Nephron progenitor cell (in vitro differentiated cells): ENCODE data around the gene ECHS1.

Experiments
- DNase-seq: peaks from one replicate; pipeline ENCODE4 v3.0.0; 2021
- H3K27ac Mint-ChIP-seq: 2 replicates; pipeline ENCODE4 v1.8.0; 2021; ENCODE audit warnings: mild to moderate bottlenecking, moderate library complexity, mixed read lengths
- H3K27me3 Mint-ChIP-seq: 2 replicates; pipeline ENCODE4 v1.8.0; 2021; ENCODE audit warnings: mild to moderate bottlenecking, low read depth, mixed read lengths; ENCODE audit not compliant: poor library complexity
- H3K36me3 Mint-ChIP-seq: 2 replicates; pipeline ENCODE4 v1.8.0; 2021; ENCODE audit warnings: low read depth, mixed read lengths
- H3K4me1 Mint-ChIP-seq: 2 replicates; pipeline ENCODE4 v1.8.0; 2021; ENCODE audit warnings: mixed read lengths
- H3K4me3 Mint-ChIP-seq: 2 replicates; pipeline ENCODE4 v1.8.0; 2021; ENCODE audit warnings: mild to moderate bottlenecking, moderate library complexity, mixed read lengths
- H3K9me3 Mint-ChIP-seq: 2 replicates; pipeline ENCODE4 v1.8.0; 2021; ENCODE audit warnings: mild to moderate bottlenecking, moderate library complexity, mixed read lengths
- CTCF ChIP-seq: fragments of 200-600 bp; sonication (generic); IDR thresholded peaks from 2 replicates; pipeline ENCODE4 v1.5.0; 2021; ENCODE audit warnings: antibody characterized with exemption

The ECHS1 gene

GRCh38 chr10:133318494-133319127, 54.5 kb downstream of the ECHS1 start:
- H3K36me3 Mint-ChIP-seq = no peaks in the 10 kb centered on the region
- H3K9me3 Mint-ChIP-seq = peaks cover 5% of the 10 kb centered on the region
- peaks cover 19% of the 10 kb centered on the region for H3K27me3 Mint-ChIP-seq
- TF ChIP-seq CTCF = peak; percentile 77
- peak overlapping the region; percentile 66 for H3K4me3 Mint-ChIP-seq
- H3K4me1 Mint-ChIP-seq = peaks cover 19% of the 10 kb centered on the region
- DNase-seq = peak; percentile 89
- H3K27ac Mint-ChIP-seq = no peak overlapping the region

- peaks cover 5% of the 10 kb centered on the region for H3K9me3 Mint-ChIP-seq
- no peak for DNase-seq
- peaks cover 13% of the 10 kb centered on the region for H3K4me1 Mint-ChIP-seq
- no peak overlapping the region for H3K27ac Mint-ChIP-seq
- H3K27me3 Mint-ChIP-seq = peaks cover 19% of the 10 kb centered on the region
- no peak for TF ChIP-seq CTCF
- peaks cover 6% of the 10 kb centered on the region for H3K36me3 Mint-ChIP-seq
- H3K4me3 Mint-ChIP-seq = no peak overlapping the region
Observed at GRCh38 chr10:133316732-133317131, 56.4 kb downstream of the ECHS1 start.

- Mint-ChIP-seq H3K4me1 (peaks cover 13% of the 10 kb centered on the region), H3K4me3 (no peak overlapping the region), H3K36me3 (peaks cover 10% of the 10 kb centered on the region), H3K9me3 (peaks cover 5% of the 10 kb centered on the region), H3K27ac (no peak overlapping the region), H3K27me3 (peaks cover 19% of the 10 kb centered on the region)
- DNase-seq = no peak
- no peak for TF ChIP-seq CTCF
Observed at GRCh38 chr10:133316266-133316665, 56.9 kb downstream of the ECHS1 start.

GRCh38 chr10:133315847-133316246, 57.3 kb downstream of the ECHS1 start:
- Mint-ChIP-seq H3K4me1 (peaks cover 13% of the 10 kb centered on the region), H3K27ac (no peak overlapping the region), H3K9me3 (peaks cover 5% of the 10 kb centered on the region), H3K4me3 (no peak overlapping the region), H3K27me3 (peaks cover 19% of the 10 kb centered on the region), H3K36me3 (peaks cover 12% of the 10 kb centered on the region)
- DNase-seq = no peak
- no peak for TF ChIP-seq CTCF

- Mint-ChIP-seq H3K36me3 (peaks cover 16% of the 10 kb centered on the region), H3K4me3 (no peak overlapping the region), H3K4me1 (peaks cover 13% of the 10 kb centered on the region), H3K27me3 (peaks cover 15% of the 10 kb centered on the region), H3K27ac (no peak overlapping the region), H3K9me3 (peaks cover under 1% of the 10 kb centered on the region)
- no peak for DNase-seq
- no peak for TF ChIP-seq CTCF
Observed at GRCh38 chr10:133314911-133315310, 58.2 kb downstream of the ECHS1 start.

- Mint-ChIP-seq H3K9me3 (no peaks in the 10 kb centered on the region), H3K4me1 (peaks cover 9% of the 10 kb centered on the region), H3K4me3 (no peak overlapping the region), H3K27ac (no peak overlapping the region), H3K36me3 (peaks cover 16% of the 10 kb centered on the region), H3K27me3 (peaks cover 3% of the 10 kb centered on the region)
- TF ChIP-seq CTCF = no peak
- no peak for DNase-seq
Observed at GRCh38 chr10:133313192-133313591, 60.0 kb downstream of the ECHS1 start.
